Large intestine (tissue), 3 donors: ENCODE measurements around the gene TIMP3. TPM values are rescaled to one million over a fixed set of nuclear protein-coding genes. Genes with fewer than 3 reads are reported as not detected.
A peak's percentile ranks its signal among the peaks of the same experiment; 100 is the strongest.

Experiments used
- DNase-seq, 2 donors: peaks; one replicate each; pipeline versions ENCODE4 v3.0.0 to v3.0.0-alpha.2; 2013
- H3K27ac ChIP-seq: one replicate; pipeline ENCODE4 v1.5.1; 2013; ENCODE audit warnings: low read length
- H3K27me3 ChIP-seq: 2 replicates; pipeline ENCODE4 v1.6.1; 2013; ENCODE audit warnings: low read length; ENCODE audit not compliant: control insufficient read depth, insufficient read depth
- H3K36me3 ChIP-seq: 2 replicates; pipeline ENCODE4 v1.6.1; 2013; ENCODE audit warnings: low read length; ENCODE audit not compliant: control insufficient read depth, insufficient read depth
- H3K4me1 ChIP-seq: one replicate; pipeline ENCODE4 v1.6.1; 2013; ENCODE audit warnings: low read length; ENCODE audit not compliant: control insufficient read depth, insufficient read depth
- H3K4me3 ChIP-seq: one replicate; pipeline ENCODE4 v1.5.1; 2013; ENCODE audit warnings: low read length
- H3K9me3 ChIP-seq: one replicate; pipeline ENCODE4 v1.6.1; 2013; ENCODE audit warnings: mild to moderate bottlenecking, low read depth, low read length, moderate library complexity; ENCODE audit not compliant: control insufficient read depth
- WGBS: methylation state at CpG from one replicate; pipeline ENCODE4 v1.1.5; 2013; ENCODE audit warnings: low lambda C conversion rate; ENCODE audit not compliant: insufficient coverage; 5-methylcytosine and 5-hydroxymethylcytosine counted together
- polyA plus RNA-seq: library from polyadenylated mRNA; unstranded; fragments of 120-200 nt; gene quantifications from one replicate; pipeline ENCODE4 v1.2.1, GENCODE V29; 2013

TIMP3 gene
- polyA plus RNA-seq, 1 donor = 52.6 TPM

DNA sequence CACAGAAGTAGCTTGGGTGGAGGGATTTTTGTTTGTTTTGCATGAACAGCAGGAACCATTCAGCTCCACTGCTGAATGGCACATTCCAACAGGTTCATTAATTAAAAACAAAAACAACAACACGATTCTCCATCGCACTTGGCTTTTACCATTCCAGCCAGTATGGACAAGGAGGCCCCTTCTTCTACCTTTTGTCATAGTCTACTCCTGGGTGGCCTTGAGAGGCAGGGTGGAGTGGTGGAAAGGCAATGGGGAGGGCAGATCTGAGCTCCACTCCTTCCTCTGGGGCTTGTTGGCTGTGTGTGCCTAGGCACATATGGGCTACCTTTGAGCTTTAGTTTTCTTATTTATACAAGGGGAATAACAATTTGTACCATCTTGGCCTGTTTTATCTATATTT, 4.8 kb downstream of the TIMP3 start:
- no CpG with 5 or more reads among the region's 2 CpGs for WGBS
- Histone ChIP-seq H3K36me3 (no peaks in the 10 kb centered on the region), H3K27ac (no peak overlapping the region), H3K4me1 (peaks cover 49% of the 10 kb centered on the region), H3K9me3 (no peaks in the 10 kb centered on the region), H3K27me3 (no peaks in the 10 kb centered on the region), H3K4me3 (no peak overlapping the region)
- DNase-seq = no peak

DNA sequence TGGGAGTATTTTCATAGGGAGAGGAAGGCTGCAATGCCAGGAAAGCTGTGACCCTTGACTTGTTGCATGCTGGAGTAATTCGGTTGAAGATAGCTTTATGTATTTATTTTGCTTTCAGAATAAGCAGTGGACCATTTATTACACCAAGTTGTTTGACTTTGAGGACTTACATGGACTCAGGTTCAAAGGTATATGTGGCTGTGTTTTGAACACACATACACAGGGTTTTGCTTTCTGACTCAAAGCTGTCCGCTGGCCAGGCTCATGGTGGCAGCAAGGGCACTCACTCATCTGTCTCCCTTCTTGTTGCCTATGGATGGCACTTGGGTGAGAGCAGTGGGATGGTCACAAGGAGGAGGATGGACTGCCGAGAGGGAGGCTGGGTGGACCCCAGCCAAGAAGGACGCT, 6.5 kb downstream of the TIMP3 start:
- Histone ChIP-seq H3K36me3 (no peaks in the 10 kb centered on the region), H3K9me3 (no peaks in the 10 kb centered on the region), H3K27me3 (no peaks in the 10 kb centered on the region), H3K4me1 (peaks cover 42% of the 10 kb centered on the region), H3K27ac (peak overlapping the region; percentile 74), H3K4me3 (no peak overlapping the region)
- peak; percentile 82 to 92 for DNase-seq
- WGBS = no CpG with 5 or more reads among the region's 4 CpGs

DNA sequence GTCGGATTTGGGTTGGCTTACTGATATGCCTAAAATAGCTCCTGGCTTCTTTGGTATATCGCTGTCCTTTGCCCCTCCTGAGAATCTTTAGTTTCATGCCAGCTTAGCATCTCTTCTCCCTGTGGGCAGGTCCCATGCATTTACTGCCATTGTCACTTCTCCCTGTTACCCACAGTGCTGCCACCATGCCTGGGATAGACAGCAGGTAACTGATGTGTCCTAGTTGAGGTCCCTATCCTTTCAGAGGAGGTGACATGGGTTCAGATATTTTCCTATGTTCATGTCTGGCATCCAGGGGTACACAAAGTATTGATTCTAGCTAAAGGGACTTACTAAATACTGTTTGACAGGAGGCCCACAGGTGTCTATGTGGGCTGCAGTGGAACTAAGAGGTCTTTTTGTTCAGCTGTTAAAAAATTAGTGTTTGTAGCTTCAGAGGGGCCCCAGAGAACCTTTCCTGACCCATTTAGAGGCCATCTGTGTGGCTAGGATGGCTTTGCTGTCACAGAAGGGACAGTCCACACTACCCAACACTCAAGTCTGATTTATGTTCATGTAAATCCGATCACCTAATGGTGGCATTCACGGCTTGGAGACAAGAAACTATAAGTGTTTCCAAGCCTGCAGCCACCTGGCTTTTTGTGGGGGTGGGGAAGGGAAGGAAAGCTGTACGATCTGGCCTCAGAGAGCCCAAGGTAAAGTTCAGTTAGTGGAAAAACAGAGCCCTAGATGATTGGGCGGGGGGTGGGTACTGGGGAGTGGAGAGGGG, 8.5 kb downstream of the TIMP3 start:
- no CpG with 5 or more reads among the region's 6 CpGs for WGBS
- H3K27ac ChIP-seq = peak overlapping the region; percentile 5

DNA sequence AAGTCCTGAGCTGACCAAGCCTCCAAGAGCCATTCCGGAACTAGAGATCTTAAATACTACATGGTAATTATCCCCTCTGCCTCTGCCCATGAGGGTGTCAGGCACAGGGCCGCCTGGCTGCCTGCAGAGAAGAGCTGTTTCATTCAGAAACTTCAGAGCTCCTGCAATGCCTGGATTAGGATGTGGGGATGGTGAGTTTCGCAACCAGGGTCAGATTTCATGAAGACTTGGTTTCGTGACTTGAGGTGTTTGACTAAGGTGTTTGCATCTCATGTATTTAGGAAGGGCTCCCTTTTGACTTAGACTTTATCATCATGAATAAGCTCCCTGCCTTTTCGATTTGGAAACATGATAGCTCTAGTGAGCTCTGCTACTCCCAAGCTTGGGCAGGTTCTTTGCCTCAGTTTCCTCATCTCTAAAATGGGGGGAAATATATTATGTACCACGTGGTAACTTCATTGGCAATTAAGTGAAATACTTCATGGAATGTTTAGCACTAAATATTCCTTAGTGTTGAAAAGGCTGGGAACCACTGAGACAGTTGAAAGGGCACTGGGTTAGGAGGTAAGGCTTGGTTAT, 9.1 kb downstream of the TIMP3 start:
- peak in 1 of 2 donors; percentile 68 for DNase-seq
- Histone ChIP-seq H3K4me3 (no peak overlapping the region), H3K36me3 (no peaks in the 10 kb centered on the region), H3K9me3 (no peaks in the 10 kb centered on the region), H3K27me3 (no peaks in the 10 kb centered on the region), H3K27ac (peak overlapping the region; percentile 5), H3K4me1 (peaks cover 34% of the 10 kb centered on the region)
- WGBS = 86% methylated on average over 1 of the region's 6 CpGs

More for the DNA sequence above, 8.5 kb downstream of the TIMP3 start:
- no peak overlapping the region for H3K4me3 ChIP-seq
- H3K27me3 ChIP-seq = no peaks in the 10 kb centered on the region
- no peaks in the 10 kb centered on the region for H3K36me3 ChIP-seq
- H3K4me1 ChIP-seq = peaks cover 34% of the 10 kb centered on the region
- DNase-seq = no peak
- no peaks in the 10 kb centered on the region for H3K9me3 ChIP-seq

DNA sequence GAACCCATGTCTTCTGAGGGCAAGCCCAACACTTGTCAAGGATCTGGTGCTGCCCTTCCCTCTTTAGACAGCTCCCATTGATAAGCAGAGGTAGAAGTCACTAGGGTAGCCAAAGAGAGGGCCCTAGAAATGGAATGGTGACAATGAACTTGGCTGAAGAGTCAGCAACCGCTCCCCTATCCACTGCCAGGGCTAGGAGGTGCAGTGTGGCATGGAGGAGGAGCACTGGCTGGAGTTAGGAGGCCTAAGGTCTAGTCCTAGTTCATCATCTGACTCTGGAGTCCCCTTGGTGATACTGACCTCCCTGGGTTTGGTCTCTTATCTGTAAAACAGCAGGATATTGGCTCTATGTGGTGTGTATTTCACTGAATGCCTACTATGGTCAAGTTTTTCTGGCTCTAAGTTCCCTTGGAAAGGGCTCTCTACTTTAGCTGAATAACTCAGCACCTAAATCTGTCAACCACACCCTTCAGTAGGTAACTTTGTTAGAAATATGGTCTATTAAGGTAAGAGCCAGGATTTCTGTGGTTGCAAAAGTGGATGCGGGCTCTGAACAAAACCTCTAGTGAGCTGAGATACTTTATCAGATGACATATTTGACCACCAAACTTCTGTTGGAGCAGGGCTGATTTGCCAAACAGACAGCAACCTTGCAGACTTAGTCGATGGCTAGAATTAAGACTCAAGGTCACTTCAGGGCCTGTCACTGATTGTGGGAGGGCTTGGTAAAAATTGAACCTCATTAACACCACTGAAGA, 10.5 kb downstream of the TIMP3 start:
- no CpG with 5 or more reads among the region's 3 CpGs for WGBS
- Histone ChIP-seq H3K4me3 (no peak overlapping the region), H3K27ac (no peak overlapping the region), H3K36me3 (no peaks in the 10 kb centered on the region), H3K9me3 (no peaks in the 10 kb centered on the region), H3K27me3 (no peaks in the 10 kb centered on the region), H3K4me1 (peaks cover 37% of the 10 kb centered on the region)
- DNase-seq = no peak

- no peak overlapping the region for H3K27ac ChIP-seq
- WGBS = no CpG with 5 or more reads among the region's 5 CpGs
These were observed 12.9 kb downstream of the TIMP3 start for GRCh38 chr22:32814285-32814860.

DNA sequence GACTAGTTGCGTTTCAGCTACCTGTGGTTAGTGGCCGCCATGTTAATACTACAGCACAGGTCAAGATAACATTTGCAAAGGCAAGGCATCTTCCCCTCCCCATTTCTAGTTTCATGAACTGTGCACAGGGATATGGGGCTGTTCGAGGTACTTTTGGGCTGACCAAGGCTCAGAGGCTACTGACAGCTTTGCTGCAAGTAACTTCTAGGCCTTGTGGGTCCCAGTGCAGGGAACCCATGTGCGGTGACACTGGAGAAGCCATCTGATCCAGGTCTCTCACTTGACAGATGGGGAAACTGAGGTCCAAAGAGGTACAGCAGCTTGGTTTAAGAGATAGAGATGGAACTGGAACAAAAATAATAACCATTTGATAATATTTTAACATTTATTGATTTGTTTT, 13.6 kb downstream of the TIMP3 start:
- no peak overlapping the region for H3K4me3 ChIP-seq
- H3K27ac ChIP-seq = no peak overlapping the region
- 93% methylated on average over 2 of the region's 4 CpGs for WGBS
- H3K9me3 ChIP-seq = no peaks in the 10 kb centered on the region
- peaks cover 15% of the 10 kb centered on the region for H3K4me1 ChIP-seq
- no peaks in the 10 kb centered on the region for H3K27me3 ChIP-seq
- no peak for DNase-seq
- H3K36me3 ChIP-seq = no peaks in the 10 kb centered on the region

More at GRCh38 chr22:32814285-32814860, 12.9 kb downstream of the TIMP3 start:
- no peak for DNase-seq
- Histone ChIP-seq H3K9me3 (no peaks in the 10 kb centered on the region), H3K27me3 (no peaks in the 10 kb centered on the region), H3K36me3 (no peaks in the 10 kb centered on the region), H3K4me3 (no peak overlapping the region), H3K4me1 (peaks cover 20% of the 10 kb centered on the region)

- DNase-seq = no peak
- Histone ChIP-seq H3K9me3 (no peaks in the 10 kb centered on the region), H3K4me1 (peaks cover 7% of the 10 kb centered on the region), H3K27me3 (no peaks in the 10 kb centered on the region), H3K4me3 (no peak overlapping the region), H3K27ac (no peak overlapping the region), H3K36me3 (no peaks in the 10 kb centered on the region)
- 67% methylated on average over 1 of the region's 6 CpGs for WGBS
These were observed 14.4 kb downstream of the TIMP3 start for GRCh38 chr22:32815943-32816342.

- Histone ChIP-seq H3K36me3 (no peaks in the 10 kb centered on the region), H3K27ac (no peak overlapping the region), H3K9me3 (no peaks in the 10 kb centered on the region), H3K27me3 (no peaks in the 10 kb centered on the region), H3K4me3 (no peak overlapping the region), H3K4me1 (peaks cover 7% of the 10 kb centered on the region)
- no peak for DNase-seq
- WGBS = 83% methylated on average over 1 of the region's 1 CpG
These were observed 15.7 kb downstream of the TIMP3 start for GRCh38 chr22:32817137-32817730.
